HepG2 (cell line): ENCODE results near the gene TMCO4. TPM values are rescaled to one million over a fixed set of nuclear protein-coding genes. Genes with fewer than 3 reads are reported as not detected.

Experiments used
- FOXA1 ChIP-seq, 2 experiments: fragments of 450-650 bp in 1 of 2; sonication (generic) in 1 of 2; formaldehyde crosslinking in 1 of 2; IDR thresholded peaks; 2 replicates each; pipeline versions ENCODE4 v1.4.0 to v1.6.1; 2016 to 2020; ENCODE audit warnings: missing genetic modification reagents in 1 of 2
- KLF12 ChIP-seq: sonication (generic); formaldehyde crosslinking; IDR thresholded peaks from 2 replicates; pipeline ENCODE4 v1.4.0; 2020; ENCODE audit warnings: missing genetic modification reagents, borderline replicate concordance
- PAX8 ChIP-seq: sonication (generic); formaldehyde crosslinking; IDR thresholded peaks from 2 replicates; pipeline ENCODE4 v1.8.0; 2022; ENCODE audit warnings: mild to moderate bottlenecking, missing genetic modification reagents, borderline replicate concordance
- ZBTB44 ChIP-seq: sonication (generic); formaldehyde crosslinking; IDR thresholded peaks from 2 replicates; pipeline ENCODE4 v1.4.0; 2020; ENCODE audit warnings: missing genetic modification reagents
- ZNF546 ChIP-seq: sonication (generic); formaldehyde crosslinking; conservative IDR thresholded peaks from 2 replicates; pipeline ENCODE4 v1.8.1; 2023; ENCODE audit warnings: mild to moderate bottlenecking, missing genetic modification reagents
- ZNF703 ChIP-seq: sonication (generic); formaldehyde crosslinking; IDR thresholded peaks from 2 replicates; pipeline ENCODE4 v1.5.1; 2020; ENCODE audit warnings: missing genetic modification reagents, mild to moderate bottlenecking, moderate library complexity, borderline replicate concordance
- ZNF737 ChIP-seq: sonication (generic); formaldehyde crosslinking; IDR thresholded peaks from 2 replicates; pipeline ENCODE4 v1.5.0; 2020; ENCODE audit warnings: missing genetic modification reagents, mild to moderate bottlenecking, borderline replicate concordance
- polyA plus RNA-seq, 8 experiments: library from polyadenylated mRNA; depleted of rRNA in 3 of 8; stranded (reverse) in 7 of 8; unstranded in 1 of 8; fragments of >200 nt; fragmentation: Illumina TruSeq in 4 of 8; extraction: Trizol in 4 of 8; gene quantifications; 2 replicates each; pipeline versions ENCODE4 v1.2.1 to v1.2.3, GENCODE V29; 2011 to 2016; ENCODE audit warnings: low read depth in 4 of 8, missing spikeins in 1 of 8, mixed read lengths in 1 of 8; ENCODE audit not compliant: insufficient read depth in 1 of 8
- total RNA-seq, 5 experiments: library from RNA; depleted of rRNA; stranded (reverse); fragments of >200 nt; fragmentation: Illumina TruSeq; extraction: Trizol; gene quantifications; 2 replicates each; pipeline ENCODE4 v1.2.3, GENCODE V29; 2016; ENCODE audit warnings: low read depth in 1 of 5
- TF ChIP-seq, protein P1 (sequence below), 2 experiments: fragments of 450-650 bp in 1 of 2; sonication (generic) in 1 of 2; formaldehyde crosslinking in 1 of 2; IDR thresholded peaks; 2 replicates each; pipeline versions ENCODE4 v1.6.1 to v1.8.0; 2016 to 2022; ENCODE audit warnings: antibody characterized with exemption in 1 of 2, mild to moderate bottlenecking in 1 of 2, missing genetic modification reagents in 1 of 2
- TF ChIP-seq, protein P2 (sequence below): sonication (generic); formaldehyde crosslinking; conservative IDR thresholded peaks from 2 replicates; pipeline ENCODE4 v1.4.0; 2020; ENCODE audit warnings: missing genetic modification reagents
- TF ChIP-seq, protein P3 (sequence below): sonication (generic); formaldehyde crosslinking; IDR thresholded peaks from 2 replicates; pipeline ENCODE4 v1.4.0; 2020; ENCODE audit warnings: mild to moderate bottlenecking, missing genetic modification reagents

The TMCO4 gene
- total and polyA plus RNA-seq, 2 of the 13 experiments (the other 11 are each of a cell fraction or from before 2014, with no cell fraction given), result 2.1 to 4.1 TPM

GRCh38 chr1:19640363-19641316 is 159.1 kb downstream of the TMCO4 start (continued):
- TF ChIP-seq, protein P1, sequence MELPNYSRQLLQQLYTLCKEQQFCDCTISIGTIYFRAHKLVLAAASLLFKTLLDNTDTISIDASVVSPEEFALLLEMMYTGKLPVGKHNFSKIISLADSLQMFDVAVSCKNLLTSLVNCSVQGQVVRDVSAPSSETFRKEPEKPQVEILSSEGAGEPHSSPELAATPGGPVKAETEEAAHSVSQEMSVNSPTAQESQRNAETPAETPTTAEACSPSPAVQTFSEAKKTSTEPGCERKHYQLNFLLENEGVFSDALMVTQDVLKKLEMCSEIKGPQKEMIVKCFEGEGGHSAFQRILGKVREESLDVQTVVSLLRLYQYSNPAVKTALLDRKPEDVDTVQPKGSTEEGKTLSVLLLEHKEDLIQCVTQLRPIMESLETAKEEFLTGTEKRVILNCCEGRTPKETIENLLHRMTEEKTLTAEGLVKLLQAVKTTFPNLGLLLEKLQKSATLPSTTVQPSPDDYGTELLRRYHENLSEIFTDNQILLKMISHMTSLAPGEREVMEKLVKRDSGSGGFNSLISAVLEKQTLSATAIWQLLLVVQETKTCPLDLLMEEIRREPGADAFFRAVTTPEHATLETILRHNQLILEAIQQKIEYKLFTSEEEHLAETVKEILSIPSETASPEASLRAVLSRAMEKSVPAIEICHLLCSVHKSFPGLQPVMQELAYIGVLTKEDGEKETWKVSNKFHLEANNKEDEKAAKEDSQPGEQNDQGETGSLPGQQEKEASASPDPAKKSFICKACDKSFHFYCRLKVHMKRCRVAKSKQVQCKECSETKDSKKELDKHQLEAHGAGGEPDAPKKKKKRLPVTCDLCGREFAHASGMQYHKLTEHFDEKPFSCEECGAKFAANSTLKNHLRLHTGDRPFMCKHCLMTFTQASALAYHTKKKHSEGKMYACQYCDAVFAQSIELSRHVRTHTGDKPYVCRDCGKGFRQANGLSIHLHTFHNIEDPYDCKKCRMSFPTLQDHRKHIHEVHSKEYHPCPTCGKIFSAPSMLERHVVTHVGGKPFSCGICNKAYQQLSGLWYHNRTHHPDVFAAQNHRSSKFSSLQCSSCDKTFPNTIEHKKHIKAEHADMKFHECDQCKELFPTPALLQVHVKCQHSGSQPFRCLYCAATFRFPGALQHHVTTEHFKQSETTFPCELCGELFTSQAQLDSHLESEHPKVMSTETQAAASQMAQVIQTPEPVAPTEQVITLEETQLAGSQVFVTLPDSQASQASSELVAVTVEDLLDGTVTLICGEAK (IDR thresholded peaks at IDR 0.05), result no peak
- TF ChIP-seq, protein P1 (CRISPR knock-in tag; IDR thresholded peaks at IDR 0.05), result no peak
- TF ChIP-seq ZNF703, result no peak
- no peak for TF ChIP-seq ZNF737 (CRISPR knock-in tag)
- TF ChIP-seq, protein P2, sequence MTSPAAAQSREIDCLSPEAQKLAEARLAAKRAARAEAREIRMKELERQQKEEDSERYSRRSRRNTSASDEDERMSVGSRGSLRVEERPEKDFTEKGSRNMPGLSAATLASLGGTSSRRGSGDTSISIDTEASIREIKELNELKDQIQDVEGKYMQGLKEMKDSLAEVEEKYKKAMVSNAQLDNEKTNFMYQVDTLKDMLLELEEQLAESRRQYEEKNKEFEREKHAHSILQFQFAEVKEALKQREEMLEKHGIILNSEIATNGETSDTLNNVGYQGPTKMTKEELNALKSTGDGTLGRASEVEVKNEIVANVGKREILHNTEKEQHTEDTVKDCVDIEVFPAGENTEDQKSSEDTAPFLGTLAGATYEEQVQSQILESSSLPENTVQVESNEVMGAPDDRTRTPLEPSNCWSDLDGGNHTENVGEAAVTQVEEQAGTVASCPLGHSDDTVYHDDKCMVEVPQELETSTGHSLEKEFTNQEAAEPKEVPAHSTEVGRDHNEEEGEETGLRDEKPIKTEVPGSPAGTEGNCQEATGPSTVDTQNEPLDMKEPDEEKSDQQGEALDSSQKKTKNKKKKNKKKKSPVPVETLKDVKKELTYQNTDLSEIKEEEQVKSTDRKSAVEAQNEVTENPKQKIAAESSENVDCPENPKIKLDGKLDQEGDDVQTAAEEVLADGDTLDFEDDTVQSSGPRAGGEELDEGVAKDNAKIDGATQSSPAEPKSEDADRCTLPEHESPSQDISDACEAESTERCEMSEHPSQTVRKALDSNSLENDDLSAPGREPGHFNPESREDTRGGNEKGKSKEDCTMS (CRISPR knock-in tag), result no peak
- no peak for TF ChIP-seq FOXA1 (IDR thresholded peaks at IDR 0.05)
- TF ChIP-seq FOXA1 (CRISPR knock-in tag; IDR thresholded peaks at IDR 0.05), result peak; percentile 36; the same call in 1 of the 2 replicates
- TF ChIP-seq, protein P3, sequence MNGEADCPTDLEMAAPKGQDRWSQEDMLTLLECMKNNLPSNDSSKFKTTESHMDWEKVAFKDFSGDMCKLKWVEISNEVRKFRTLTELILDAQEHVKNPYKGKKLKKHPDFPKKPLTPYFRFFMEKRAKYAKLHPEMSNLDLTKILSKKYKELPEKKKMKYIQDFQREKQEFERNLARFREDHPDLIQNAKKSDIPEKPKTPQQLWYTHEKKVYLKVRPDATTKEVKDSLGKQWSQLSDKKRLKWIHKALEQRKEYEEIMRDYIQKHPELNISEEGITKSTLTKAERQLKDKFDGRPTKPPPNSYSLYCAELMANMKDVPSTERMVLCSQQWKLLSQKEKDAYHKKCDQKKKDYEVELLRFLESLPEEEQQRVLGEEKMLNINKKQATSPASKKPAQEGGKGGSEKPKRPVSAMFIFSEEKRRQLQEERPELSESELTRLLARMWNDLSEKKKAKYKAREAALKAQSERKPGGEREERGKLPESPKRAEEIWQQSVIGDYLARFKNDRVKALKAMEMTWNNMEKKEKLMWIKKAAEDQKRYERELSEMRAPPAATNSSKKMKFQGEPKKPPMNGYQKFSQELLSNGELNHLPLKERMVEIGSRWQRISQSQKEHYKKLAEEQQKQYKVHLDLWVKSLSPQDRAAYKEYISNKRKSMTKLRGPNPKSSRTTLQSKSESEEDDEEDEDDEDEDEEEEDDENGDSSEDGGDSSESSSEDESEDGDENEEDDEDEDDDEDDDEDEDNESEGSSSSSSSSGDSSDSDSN, result peak; percentile 28; the same call in 1 of the 2 replicates
- no peak for TF ChIP-seq ZNF546 (CRISPR knock-in tag)
- TF ChIP-seq KLF12, result no peak
- no peak for TF ChIP-seq PAX8 (CRISPR knock-in tag)
- no peak for TF ChIP-seq ZBTB44
